WI38 (cell line): ENCODE data around the gene PIPOX.

Experiments used
- H3K4me3 ChIP-seq: 2 replicates; pipeline ENCODE4 v1.5.1; 2011; ENCODE audit warnings: low read depth, mild to moderate bottlenecking, control low read depth, low read length
- TF ChIP-seq, protein P1 (sequence below): IDR thresholded peaks from 2 replicates; pipeline ENCODE4 v1.5.1; 2012; ENCODE audit warnings: low read depth, mild to moderate bottlenecking, control low read depth, low read length

Gene PIPOX, protein sequence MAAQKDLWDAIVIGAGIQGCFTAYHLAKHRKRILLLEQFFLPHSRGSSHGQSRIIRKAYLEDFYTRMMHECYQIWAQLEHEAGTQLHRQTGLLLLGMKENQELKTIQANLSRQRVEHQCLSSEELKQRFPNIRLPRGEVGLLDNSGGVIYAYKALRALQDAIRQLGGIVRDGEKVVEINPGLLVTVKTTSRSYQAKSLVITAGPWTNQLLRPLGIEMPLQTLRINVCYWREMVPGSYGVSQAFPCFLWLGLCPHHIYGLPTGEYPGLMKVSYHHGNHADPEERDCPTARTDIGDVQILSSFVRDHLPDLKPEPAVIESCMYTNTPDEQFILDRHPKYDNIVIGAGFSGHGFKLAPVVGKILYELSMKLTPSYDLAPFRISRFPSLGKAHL

DNA sequence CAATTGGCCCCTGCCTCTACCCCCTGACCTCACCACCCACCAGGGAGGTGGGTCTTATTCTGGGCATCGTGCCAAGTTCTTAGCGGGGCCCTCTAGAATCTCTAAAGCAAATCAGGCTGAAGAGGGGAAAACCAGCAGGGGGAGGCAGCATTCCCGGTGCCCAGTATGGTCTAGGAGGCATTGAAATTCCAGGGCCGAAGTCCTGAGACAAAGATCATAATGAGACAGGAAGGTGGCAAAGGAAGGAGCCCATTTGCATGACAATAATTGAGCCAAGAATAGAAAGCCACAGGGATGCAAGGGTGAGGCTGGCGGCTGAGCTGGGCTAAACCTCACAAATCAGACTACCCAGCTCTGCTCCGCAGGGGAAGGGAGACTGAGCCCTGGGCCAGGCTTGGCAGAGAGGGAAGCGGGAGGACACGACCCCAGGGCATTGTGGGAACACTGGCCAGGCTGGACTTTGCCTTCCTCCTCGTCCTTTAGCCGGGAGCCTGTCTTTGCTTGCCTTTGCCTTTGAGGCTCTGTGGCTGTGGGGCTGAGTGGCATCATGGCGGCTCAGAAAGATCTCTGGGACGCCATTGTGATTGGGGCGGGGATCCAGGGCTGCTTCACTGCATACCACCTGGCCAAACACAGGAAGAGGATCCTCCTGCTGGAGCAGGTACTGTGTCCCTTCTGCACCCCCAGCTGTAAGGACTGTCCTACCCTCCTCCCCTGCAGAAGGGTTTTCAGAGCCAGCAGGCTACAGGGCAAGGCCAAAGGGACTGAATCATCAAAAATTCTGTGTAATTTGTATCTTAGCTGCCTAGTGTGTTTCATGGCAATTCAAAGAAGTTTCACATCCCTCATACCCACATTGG is at the start of gene PIPOX:
PIPOX (plus strand) TSS at position 463 of the 860 bp plus-strand sequence; CDS start at position 548, 85 bp downstream.
- no peak within 1 kb of the TSS for H3K4me3 ChIP-seq
- TF ChIP-seq, protein P1, sequence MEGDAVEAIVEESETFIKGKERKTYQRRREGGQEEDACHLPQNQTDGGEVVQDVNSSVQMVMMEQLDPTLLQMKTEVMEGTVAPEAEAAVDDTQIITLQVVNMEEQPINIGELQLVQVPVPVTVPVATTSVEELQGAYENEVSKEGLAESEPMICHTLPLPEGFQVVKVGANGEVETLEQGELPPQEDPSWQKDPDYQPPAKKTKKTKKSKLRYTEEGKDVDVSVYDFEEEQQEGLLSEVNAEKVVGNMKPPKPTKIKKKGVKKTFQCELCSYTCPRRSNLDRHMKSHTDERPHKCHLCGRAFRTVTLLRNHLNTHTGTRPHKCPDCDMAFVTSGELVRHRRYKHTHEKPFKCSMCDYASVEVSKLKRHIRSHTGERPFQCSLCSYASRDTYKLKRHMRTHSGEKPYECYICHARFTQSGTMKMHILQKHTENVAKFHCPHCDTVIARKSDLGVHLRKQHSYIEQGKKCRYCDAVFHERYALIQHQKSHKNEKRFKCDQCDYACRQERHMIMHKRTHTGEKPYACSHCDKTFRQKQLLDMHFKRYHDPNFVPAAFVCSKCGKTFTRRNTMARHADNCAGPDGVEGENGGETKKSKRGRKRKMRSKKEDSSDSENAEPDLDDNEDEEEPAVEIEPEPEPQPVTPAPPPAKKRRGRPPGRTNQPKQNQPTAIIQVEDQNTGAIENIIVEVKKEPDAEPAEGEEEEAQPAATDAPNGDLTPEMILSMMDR, result no peak

DNA sequence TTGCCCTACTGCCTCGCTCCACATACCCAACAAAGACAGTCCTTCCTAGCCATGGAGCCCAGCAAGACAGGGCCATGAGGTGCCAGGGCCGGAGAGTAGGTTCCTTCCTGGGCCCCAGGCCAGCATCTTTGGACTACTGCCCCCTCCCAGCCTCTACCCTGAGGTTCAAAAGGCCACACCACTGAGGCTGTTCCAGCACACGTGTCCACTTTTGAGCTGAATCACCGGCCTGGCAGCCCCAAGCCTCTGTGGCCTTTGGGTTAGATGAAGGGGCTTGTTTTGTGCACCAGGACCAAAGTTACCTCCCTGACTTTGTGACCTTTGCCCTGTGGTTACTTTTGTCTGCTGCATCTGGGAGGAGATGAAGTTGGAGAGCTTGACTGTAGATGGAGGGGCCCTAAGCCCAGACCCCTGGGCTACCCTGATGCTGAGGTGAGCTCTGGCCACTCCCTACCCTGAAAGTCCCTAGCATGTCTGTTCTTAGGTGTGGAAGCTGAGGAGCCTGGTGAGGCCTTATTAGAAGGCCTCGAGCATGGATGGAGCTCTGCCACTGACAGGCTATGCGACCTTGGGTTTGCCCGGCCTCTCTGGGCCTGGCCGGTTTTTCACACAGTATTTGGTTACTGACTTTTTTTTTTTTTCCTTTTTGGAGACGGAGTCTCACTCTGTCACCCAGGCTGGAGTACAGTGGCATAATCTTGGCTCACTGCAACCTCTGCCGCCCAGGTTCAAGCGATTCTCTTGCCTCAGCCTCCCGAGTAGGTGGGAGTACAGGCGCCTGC is 49.1 kb upstream of the PIPOX start:
- no peak overlapping the region for H3K4me3 ChIP-seq
- TF ChIP-seq, protein P1, result no peak

DNA sequence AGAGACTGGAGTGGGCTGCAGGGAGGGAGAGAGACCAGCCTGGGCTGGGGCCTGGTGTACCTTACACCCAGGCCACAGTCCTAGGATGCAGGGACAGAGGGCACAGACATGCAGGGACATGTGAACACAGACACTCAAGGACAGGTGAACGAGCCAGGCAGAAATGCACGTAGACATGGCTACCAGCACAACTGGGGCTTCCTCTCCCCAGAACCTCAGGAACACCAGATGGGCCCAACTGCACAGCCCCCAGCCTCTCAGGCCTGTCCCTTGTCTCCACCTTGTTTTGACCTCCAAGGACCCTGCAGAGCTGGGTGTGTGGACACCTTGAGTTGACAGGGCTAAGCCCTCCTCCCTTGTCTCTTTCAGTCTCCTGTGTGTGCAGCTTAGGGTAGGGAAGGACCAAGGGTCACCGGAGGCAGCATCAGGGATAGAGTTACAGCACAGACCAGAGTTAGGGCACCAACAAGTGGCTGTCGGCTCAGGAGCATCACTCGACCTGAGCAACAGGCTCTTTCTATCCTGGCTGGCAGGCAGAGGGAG is 46.3 kb upstream of the PIPOX start:
- no peak overlapping the region for H3K4me3 ChIP-seq
- TF ChIP-seq, protein P1, result no peak

DNA sequence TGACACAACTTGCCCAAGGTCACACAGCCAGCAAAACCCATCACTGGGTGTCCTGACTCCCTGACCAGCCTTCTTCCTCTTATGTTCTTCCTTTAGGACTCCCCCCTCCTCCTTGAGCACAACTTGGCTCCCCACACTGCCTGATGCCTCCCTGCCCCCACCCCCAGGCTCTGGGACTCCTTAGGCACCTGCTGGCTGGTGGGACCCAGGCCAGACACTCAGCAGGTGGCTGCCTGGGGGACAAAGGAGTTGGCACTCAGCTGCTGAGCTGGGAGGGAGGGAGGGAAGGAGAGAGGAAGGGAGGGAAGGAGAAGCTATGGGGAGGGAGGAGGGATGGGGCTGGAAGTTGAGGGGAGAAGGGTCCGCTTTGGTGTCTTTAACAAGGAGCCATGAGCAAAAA is 45.1 kb upstream of the PIPOX start:
- no peak overlapping the region for H3K4me3 ChIP-seq
- TF ChIP-seq, protein P1, result no peak

DNA sequence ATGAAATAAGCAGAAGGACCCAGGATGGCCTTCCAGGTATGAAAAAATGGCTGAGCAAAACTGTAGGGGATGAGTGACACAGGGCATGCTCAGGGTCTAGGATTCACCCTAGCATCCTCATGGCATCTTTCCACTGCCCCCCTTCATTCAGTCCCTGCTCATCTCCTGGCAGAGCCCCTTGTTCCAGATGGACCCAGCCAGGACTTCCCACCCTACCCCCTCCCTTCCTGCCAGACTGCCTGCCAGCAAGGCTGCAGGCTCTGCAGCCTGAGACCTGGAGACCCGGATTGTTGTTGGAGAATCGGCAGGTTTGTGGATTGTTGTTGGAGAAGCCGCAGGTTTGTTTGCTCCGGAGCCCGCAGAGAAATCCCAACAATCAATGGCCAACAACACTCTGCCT is 43.7 kb upstream of the PIPOX start:
- H3K4me3 ChIP-seq, result no peak overlapping the region
- TF ChIP-seq, protein P1, result no peak

DNA sequence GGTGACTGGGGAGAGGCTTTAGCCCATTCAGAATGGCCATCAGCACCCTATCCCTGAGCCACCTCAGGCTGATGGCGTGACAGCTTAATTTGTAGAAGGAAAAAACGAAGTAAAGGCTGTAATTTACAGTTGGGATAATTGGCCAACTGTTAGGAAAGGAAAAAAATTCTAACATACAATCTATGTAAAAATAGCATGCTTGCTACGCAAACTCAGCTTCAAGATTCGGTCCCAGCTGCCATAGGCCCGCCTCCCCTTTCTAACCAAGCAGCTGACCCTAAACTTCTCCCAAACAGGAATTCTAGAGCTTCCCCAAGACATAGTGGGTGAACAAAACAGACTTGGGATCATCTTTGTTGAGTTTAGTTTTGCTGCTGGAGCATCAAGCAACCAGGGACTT is 42.0 kb upstream of the PIPOX start:
- TF ChIP-seq, protein P1, result no peak
- no peak overlapping the region for H3K4me3 ChIP-seq
